ENCODE measurements around the gene MAPKAPK5.
"Not testable (repeated sequence)": the region's sequence is repeated elsewhere in the genome, so short reads cannot be mapped to it uniquely, and the experiment has no call there.

MAPKAPK5 gene

GRCh38 chr12:111887926-111888745 lies 46.1 kb downstream of the MAPKAPK5 start:
- DNase-seq, result no peak

- DNase-seq, result no peak
Observed at GRCh38 chr12:111893287-111893686, 51.3 kb downstream of the MAPKAPK5 start.

- DNase-seq, result no peak
Observed at GRCh38 chr12:111894556-111894955, 52.5 kb downstream of the MAPKAPK5 start.

- no peak for DNase-seq
Observed at GRCh38 chr12:111901182-111901581, 59.2 kb downstream of the MAPKAPK5 start.

GRCh38 chr12:111904446-111904975 lies 62.5 kb downstream of the MAPKAPK5 start:
- DNase-seq, result no peak

GRCh38 chr12:111905502-111905901 lies 63.5 kb downstream of the MAPKAPK5 start:
- no peak for DNase-seq

- DNase-seq, result no peak
Observed at GRCh38 chr12:111907740-111908139, 65.7 kb downstream of the MAPKAPK5 start.

GRCh38 chr12:111925171-111925570 lies 83.1 kb downstream of the MAPKAPK5 start:
- DNase-seq, result no peak

- no peak for DNase-seq
Observed at GRCh38 chr12:111926631-111927030, 84.6 kb downstream of the MAPKAPK5 start.

GRCh38 chr12:111927346-111927745 lies 85.3 kb downstream of the MAPKAPK5 start:
- DNase-seq, result no peak

GRCh38 chr12:111932241-111932640 lies 90.2 kb downstream of the MAPKAPK5 start:
- DNase-seq, result no peak

GRCh38 chr12:111936869-111937268 lies 94.8 kb downstream of the MAPKAPK5 start:
- no peak for DNase-seq

GRCh38 chr12:111937429-111937828 lies 95.4 kb downstream of the MAPKAPK5 start:
- no peak for DNase-seq

GRCh38 chr12:111942557-111942956 lies 100.5 kb downstream of the MAPKAPK5 start:
- no peak for DNase-seq

GRCh38 chr12:111943929-111944328 lies 101.9 kb downstream of the MAPKAPK5 start:
- DNase-seq, result no peak

GRCh38 chr12:111950961-111951676 lies 109.1 kb downstream of the MAPKAPK5 start:
- DNase-seq, result not testable (repeated sequence)
